Suppressor macrophage (primary cell): ENCODE measurements around the gene ALS2CL.

Experiments used
- DNase-seq, 4 experiments: peaks; one replicate each; pipeline ENCODE4 v3.0.0-alpha.2; 2020 to 2022

The ALS2CL gene

GRCh38 chr3:46677411-46677726 lies 16.1 kb downstream of the ALS2CL start:
- DNase-seq, result peak in 3 of 4 experiments; percentile 16 to 50 (median 37)

DNA sequence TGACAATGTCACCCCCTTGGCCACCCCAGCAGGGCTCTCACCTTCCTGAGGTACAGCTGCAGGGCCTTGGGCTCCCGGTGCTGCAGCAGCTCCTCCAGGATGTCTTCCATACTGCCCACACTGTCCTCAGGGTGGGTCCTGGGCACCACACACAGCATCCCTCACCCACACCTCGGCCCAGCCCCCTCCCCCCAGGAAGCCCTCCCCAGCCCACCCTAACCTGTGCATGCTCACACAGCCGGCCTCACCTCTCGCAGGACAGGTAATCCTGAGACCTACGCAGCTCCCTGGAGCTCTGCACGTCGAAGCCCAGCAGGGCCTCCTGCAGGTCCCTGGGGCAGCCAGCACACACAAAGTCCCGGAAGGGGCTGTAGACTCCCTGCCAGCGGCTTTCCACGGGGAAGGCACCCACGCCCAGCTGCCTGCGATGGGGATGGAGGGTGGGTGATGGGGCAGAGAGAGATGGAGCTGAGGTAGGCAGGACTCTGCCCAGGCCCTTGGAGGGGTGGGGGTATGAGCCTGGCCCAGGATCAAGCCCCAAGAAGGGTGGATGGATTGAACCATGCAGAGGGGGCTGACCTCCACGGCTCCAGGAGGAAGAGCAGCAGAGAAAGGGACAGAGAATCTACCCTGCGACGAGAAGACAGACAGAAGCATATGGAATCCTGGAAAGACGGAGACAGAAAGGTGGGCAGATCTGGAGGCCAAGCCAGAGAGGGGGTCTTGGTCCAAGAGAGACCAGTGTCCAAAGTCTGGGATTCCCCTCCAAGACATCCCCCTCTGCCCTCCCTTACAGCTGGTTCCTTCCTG lies 16.7 kb downstream of the ALS2CL start:
- DNase-seq, result no peak

- no peak for DNase-seq
Measured at GRCh38 chr3:46675843-46676567, 17.5 kb downstream of the ALS2CL start.

DNA sequence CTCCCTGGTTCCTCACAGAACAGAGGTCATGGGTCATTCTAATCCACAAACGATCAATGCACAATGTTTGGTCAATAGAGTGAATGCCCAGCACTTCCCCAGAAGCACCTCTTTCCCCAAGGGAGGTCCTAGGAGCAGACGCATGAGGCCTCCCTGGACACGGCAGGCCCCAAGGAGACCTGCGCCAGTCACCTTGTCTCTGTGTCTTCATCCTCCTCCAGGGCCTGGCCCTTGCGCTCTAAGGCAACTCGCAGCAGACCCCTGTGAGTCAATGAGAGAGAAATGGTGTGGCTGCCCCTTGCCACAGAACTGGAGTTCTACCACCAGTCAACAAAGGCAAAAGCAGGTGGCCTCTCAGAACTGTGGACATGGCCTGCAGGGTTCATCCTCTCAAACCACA lies 18.1 kb downstream of the ALS2CL start:
- no peak for DNase-seq

GRCh38 chr3:46674031-46674845 lies 19.2 kb downstream of the ALS2CL start:
- peak in 1 of 4 experiments; percentile 19 for DNase-seq

DNA sequence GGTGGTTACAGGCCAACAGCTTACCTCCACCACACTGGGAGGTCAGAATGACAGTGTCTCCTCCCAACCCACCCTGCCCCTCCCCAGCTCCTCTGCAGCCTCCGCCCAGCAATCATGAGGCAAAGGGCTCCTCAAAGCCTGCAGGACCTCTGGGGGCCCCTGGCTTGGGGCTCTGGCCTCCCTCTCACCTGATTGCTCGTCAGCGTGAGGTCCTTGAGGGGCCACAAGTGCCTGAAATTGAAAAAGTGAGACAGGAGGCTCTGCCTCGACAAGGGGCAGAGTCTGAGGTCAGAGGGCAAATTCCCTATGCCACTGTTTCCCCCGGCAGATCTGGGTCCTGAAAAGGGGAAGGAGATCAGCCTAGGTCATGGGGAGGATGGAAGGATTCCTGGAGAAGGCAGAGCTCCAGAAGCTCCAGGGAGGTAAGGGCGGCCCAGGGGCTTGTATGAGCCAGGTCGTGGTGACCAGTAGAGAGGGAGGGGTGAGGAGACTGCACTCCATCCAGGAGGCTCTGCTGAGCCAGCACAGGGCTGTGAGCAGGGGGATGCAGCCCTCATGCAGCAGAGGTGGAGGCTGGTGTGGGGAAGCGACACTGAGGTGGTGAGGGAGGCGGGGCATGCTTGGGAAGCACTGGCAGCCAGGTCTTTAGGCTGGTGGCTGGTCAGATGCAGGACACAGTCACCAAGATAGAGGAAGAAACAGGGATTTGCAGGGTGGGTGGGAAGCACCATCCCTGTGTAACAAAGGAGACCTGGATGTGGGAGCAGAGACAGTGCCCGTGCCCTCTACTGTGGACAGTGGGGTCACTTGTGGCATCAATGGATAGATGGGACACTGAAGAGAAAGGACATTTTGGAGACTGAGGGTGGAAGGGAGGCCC lies 20.1 kb downstream of the ALS2CL start:
- DNase-seq, result peak in 1 of 4 experiments; percentile 2

DNA sequence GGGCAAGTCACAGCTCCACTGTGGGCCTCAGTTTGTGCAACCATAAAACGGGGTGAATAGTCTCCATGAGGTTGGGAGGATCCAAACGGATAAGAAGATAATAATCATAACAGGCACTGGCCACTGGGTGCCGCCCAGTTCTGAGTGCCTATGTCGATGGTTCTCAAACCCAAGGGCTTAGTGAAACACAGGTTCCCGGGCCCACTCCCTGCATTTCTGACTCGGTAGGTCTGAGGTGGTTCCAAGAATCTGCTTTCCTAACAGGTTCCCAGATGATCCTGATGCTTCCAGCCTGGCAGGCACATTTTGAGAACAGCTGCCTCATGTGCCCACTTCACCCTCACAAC lies 21.2 kb downstream of the ALS2CL start:
- DNase-seq, result peak in 1 of 4 experiments; percentile 1

- DNase-seq, result peak in 1 of 4 experiments; percentile 0
Measured at GRCh38 chr3:46671541-46672348, 21.7 kb downstream of the ALS2CL start.

DNA sequence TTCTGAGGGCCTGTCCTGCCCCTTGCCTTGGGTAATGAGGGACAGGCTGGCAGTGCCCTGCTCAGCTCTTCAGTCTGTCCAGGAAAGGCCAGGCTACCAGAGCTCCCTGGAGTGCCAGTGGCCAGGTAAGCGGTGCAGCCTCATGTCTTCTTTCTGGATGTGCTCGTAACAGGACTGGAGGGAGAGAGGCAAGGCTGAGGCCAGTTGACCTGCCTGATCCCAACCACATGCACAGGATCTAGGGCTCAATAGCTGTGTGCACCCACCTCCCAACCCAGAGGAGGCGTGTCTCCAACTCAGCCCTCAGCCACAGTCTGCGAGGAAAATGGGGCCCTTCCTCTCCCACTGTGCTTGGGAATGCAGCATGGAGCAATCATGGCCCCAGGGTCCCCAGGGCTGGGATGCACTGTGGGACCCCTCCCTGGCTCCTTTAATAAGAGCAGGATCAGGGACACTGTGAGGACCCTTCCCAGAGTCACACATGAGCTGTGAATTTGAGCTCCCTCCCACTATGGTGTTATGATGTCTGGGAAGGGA lies 22.5 kb downstream of the ALS2CL start:
- peak in 1 of 4 experiments; percentile 1 for DNase-seq

GRCh38 chr3:46670000-46670890 lies 23.2 kb downstream of the ALS2CL start:
- DNase-seq, result peak in 1 of 4 experiments; percentile 2

- no peak for DNase-seq
Measured at GRCh38 chr3:46669191-46669999, 24.1 kb downstream of the ALS2CL start.

GRCh38 chr3:46668591-46668990 lies 24.9 kb downstream of the ALS2CL start:
- no peak for DNase-seq

- no peak for DNase-seq
Measured at GRCh38 chr3:46668116-46668515, 25.4 kb downstream of the ALS2CL start.

- no peak for DNase-seq
Measured at GRCh38 chr3:46667657-46668056, 25.8 kb downstream of the ALS2CL start.

DNA sequence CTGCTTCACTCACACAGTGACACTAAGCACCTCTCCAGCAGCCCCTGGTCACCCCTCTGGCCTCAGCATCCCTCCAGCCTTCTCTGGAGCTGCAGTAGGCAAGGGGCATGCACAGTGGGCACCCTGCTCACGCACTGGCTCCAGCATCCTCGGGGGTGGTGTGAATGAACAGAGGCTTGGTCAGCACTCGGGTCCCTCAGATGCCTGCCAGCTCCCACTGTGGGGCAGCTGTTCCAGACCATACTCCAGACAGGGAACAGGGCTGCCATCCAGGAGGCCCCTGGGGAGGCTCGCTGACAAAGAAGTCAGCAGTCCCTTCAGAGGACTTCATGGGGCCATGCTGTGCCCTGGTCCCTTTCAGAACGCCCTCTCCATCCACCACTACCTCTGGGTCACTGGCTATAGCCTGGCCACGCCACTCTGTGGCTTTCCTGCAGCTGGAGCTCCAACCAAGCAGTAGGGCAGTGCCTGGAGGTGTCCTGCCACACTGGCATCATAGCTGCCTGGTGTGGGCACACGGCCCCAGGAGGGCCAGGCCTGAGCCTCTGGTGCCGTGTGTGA lies 26.3 kb downstream of the ALS2CL start:
- no peak for DNase-seq

DNA sequence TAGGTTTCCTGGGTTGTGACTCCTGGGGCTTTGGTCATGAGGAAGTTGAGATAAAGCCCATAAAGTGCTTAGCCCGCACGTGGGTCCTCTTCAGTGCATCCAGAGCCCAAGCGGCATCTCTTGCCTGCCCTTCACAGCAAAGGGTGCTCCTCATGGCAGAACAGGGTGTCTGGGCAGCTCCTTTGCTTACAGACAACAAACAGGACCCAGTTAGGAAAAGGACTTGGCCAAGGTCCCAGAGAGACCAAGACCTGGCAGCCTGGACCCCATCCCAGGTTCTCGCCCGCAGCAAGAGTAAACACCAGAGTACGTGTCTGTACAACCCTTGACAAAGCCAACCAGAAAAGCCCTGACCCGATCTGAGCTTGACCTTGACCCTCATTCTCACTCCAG lies 27.0 kb downstream of the ALS2CL start:
- no peak for DNase-seq

GRCh38 chr3:46665763-46666452 lies 27.6 kb downstream of the ALS2CL start:
- no peak for DNase-seq
